BE2C (cell line): ENCODE data around the gene ZBTB12.
"Not testable (repeated sequence)": the region's sequence is repeated elsewhere in the genome, so short reads cannot be mapped to it uniquely, and the experiment has no call there.

Experiments
- DNase-seq: peaks from one replicate; pipeline ENCODE4 v3.0.0-alpha.2; 2020
- H3K27me3 ChIP-seq: fragments of 250-450 bp; sonication (Bioruptor Pico); 2 replicates; pipeline ENCODE4 v1.5.1; 2020; ENCODE audit warnings: mild to moderate bottlenecking
- H3K36me3 ChIP-seq: fragments of 250-450 bp; sonication (Bioruptor Pico); 2 replicates; pipeline ENCODE4 v1.5.1; 2020; ENCODE audit warnings: mild to moderate bottlenecking
- H3K4me1 ChIP-seq: fragments of 250-450 bp; sonication (Bioruptor Pico); 2 replicates; pipeline ENCODE4 v1.5.1; 2020
- H3K4me3 ChIP-seq: 2 replicates; pipeline ENCODE4 v1.5.1; 2011; ENCODE audit warnings: low read depth, low read length
- H3K9me3 ChIP-seq: fragments of 250-450 bp; sonication (Bioruptor Pico); 2 replicates; pipeline ENCODE4 v1.5.1; 2020
- CTCF ChIP-seq: IDR thresholded peaks from 2 replicates; pipeline ENCODE4 v1.5.1; 2012; ENCODE audit warnings: mild to moderate bottlenecking, low read depth, low read length

ZBTB12 gene

GRCh38 chr6:31918069-31918720, 16.3 kb upstream of the ZBTB12 start:
- TF ChIP-seq CTCF = no peak
- H3K27me3 ChIP-seq = no peaks in the 10 kb centered on the region
- no peaks in the 10 kb centered on the region for H3K4me1 ChIP-seq
- DNase-seq = no peak
- H3K9me3 ChIP-seq = no peaks in the 10 kb centered on the region
- H3K36me3 ChIP-seq = no peaks in the 10 kb centered on the region
- no peak overlapping the region for H3K4me3 ChIP-seq

GRCh38 chr6:31915756-31916155, 13.9 kb upstream of the ZBTB12 start:
- Histone ChIP-seq H3K36me3 (no peaks in the 10 kb centered on the region), H3K4me3 (no peak overlapping the region), H3K27me3 (no peaks in the 10 kb centered on the region), H3K9me3 (no peaks in the 10 kb centered on the region), H3K4me1 (no peaks in the 10 kb centered on the region)
- no peak for DNase-seq
- no peak for TF ChIP-seq CTCF

GRCh38 chr6:31915351-31915750, 13.5 kb upstream of the ZBTB12 start:
- Histone ChIP-seq H3K27me3 (no peaks in the 10 kb centered on the region), H3K4me1 (no peaks in the 10 kb centered on the region), H3K4me3 (no peak overlapping the region), H3K36me3 (no peaks in the 10 kb centered on the region), H3K9me3 (no peaks in the 10 kb centered on the region)
- TF ChIP-seq CTCF = no peak
- no peak for DNase-seq

GRCh38 chr6:31911826-31912585, 10.1 kb upstream of the ZBTB12 start:
- TF ChIP-seq CTCF = no peak
- Histone ChIP-seq H3K4me1 (no peaks in the 10 kb centered on the region), H3K36me3 (no peaks in the 10 kb centered on the region), H3K4me3 (no peak overlapping the region), H3K9me3 (no peaks in the 10 kb centered on the region), H3K27me3 (no peaks in the 10 kb centered on the region)
- DNase-seq = no peak

GRCh38 chr6:31909298-31909697, 7.4 kb upstream of the ZBTB12 start:
- H3K4me1 ChIP-seq, DNase-seq, H3K27me3 ChIP-seq, H3K36me3 ChIP-seq, H3K4me3 ChIP-seq, H3K9me3 ChIP-seq: not testable (repeated sequence)

GRCh38 chr6:31908791-31909190, 6.9 kb upstream of the ZBTB12 start:
- TF ChIP-seq CTCF = no peak
- no peak overlapping the region for H3K4me3 ChIP-seq
- H3K27me3 ChIP-seq = no peaks in the 10 kb centered on the region
- no peaks in the 10 kb centered on the region for H3K4me1 ChIP-seq
- no peaks in the 10 kb centered on the region for H3K9me3 ChIP-seq
- H3K36me3 ChIP-seq = no peaks in the 10 kb centered on the region
- DNase-seq = no peak

GRCh38 chr6:31908255-31908654, 6.4 kb upstream of the ZBTB12 start:
- not testable (repeated sequence) for H3K4me3 ChIP-seq, H3K36me3 ChIP-seq, DNase-seq, H3K27me3 ChIP-seq, H3K4me1 ChIP-seq, H3K9me3 ChIP-seq
